DMS 273 treated with DMSO at 0.1 percent for 48 hours (cell line): Measurements from ENCODE around the gene NSUN6.
"Not testable (repeated sequence)": the region's sequence is repeated elsewhere in the genome, so short reads cannot be mapped to it uniquely, and the experiment has no call there.

Source experiments
- DNase-seq: peaks from one replicate; lab custom pipeline; 2025; lab: John Stamatoyannopoulos, UW

Gene NSUN6

GRCh38 chr10:18607503-18608378 is 43.6 kb downstream of the NSUN6 start:
- DNase-seq: peak; percentile 17

GRCh38 chr10:18606051-18606695 is 45.2 kb downstream of the NSUN6 start:
- no peak for DNase-seq

- DNase-seq: no peak
Observed at GRCh38 chr10:18601321-18601720, 50.1 kb downstream of the NSUN6 start.

GRCh38 chr10:18599392-18599791 is 52.0 kb downstream of the NSUN6 start:
- no peak for DNase-seq

- DNase-seq: no peak
Observed at GRCh38 chr10:18594574-18595156, 56.7 kb downstream of the NSUN6 start.

GRCh38 chr10:18591141-18591540 is 60.2 kb downstream of the NSUN6 start:
- DNase-seq: not testable (repeated sequence)

GRCh38 chr10:18586637-18587036 is 64.8 kb downstream of the NSUN6 start:
- not testable (repeated sequence) for DNase-seq

- no peak for DNase-seq
Observed at GRCh38 chr10:18583575-18584270, 67.7 kb downstream of the NSUN6 start.

- no peak for DNase-seq
Observed at GRCh38 chr10:18582803-18583202, 68.6 kb downstream of the NSUN6 start.

- DNase-seq: no peak
Observed at GRCh38 chr10:18577823-18578685, 73.3 kb downstream of the NSUN6 start.

- DNase-seq: no peak
Observed at GRCh38 chr10:18576586-18576985, 74.8 kb downstream of the NSUN6 start.

GRCh38 chr10:18572959-18573561 is 78.3 kb downstream of the NSUN6 start:
- no peak for DNase-seq

- DNase-seq: no peak
Observed at GRCh38 chr10:18571780-18572179, 79.6 kb downstream of the NSUN6 start.

GRCh38 chr10:18571076-18571475 is 80.3 kb downstream of the NSUN6 start:
- DNase-seq: no peak

GRCh38 chr10:18570386-18570785 is 81.0 kb downstream of the NSUN6 start:
- not testable (repeated sequence) for DNase-seq

GRCh38 chr10:18567343-18567856 is 84.0 kb downstream of the NSUN6 start:
- no peak for DNase-seq

GRCh38 chr10:18566177-18566576 is 85.2 kb downstream of the NSUN6 start:
- no peak for DNase-seq

GRCh38 chr10:18565006-18565405 is 86.4 kb downstream of the NSUN6 start:
- DNase-seq: no peak

- no peak for DNase-seq
Observed at GRCh38 chr10:18563003-18563726, 88.2 kb downstream of the NSUN6 start.
